Measurements from ENCODE around the gene FRMD4A. TPM values are rescaled to one million over a fixed set of nuclear protein-coding genes. Genes with fewer than 3 reads are reported as not detected.

FRMD4A gene
- total RNA-seq, 1 donor from 2014 or later: 0.64 TPM

DNA sequence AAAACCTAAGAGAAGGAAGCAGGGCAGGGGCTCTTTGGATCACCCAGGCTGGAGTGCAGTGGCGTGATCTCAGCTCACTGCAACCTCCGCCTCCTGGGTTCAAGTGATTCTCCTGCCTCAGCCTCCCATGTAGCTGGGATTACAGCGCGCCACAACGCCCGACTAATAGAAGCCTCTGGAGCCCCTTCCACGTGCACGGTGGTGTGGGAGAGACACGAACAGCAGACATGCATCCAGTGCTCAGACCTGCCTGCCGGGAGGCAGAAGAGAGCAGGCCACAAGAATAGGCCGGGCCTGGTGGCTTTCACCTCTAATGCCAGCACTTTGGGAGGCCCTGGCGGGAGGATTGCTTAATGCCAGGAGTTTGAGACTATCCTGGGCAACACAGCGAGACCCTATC lies 647.7 kb downstream of the FRMD4A start:
- Mint-ChIP-seq H3K4me1 (no peaks in the 10 kb centered on the region), H3K4me3 (no peak overlapping the region), H3K27ac (no peak overlapping the region), H3K27me3 (peaks cover 9% of the 10 kb centered on the region), H3K36me3 (ENCODE audit: low read depth) (no peaks in the 10 kb centered on the region), H3K9me3 (no peaks in the 10 kb centered on the region)
- TF ChIP-seq, protein P1, sequence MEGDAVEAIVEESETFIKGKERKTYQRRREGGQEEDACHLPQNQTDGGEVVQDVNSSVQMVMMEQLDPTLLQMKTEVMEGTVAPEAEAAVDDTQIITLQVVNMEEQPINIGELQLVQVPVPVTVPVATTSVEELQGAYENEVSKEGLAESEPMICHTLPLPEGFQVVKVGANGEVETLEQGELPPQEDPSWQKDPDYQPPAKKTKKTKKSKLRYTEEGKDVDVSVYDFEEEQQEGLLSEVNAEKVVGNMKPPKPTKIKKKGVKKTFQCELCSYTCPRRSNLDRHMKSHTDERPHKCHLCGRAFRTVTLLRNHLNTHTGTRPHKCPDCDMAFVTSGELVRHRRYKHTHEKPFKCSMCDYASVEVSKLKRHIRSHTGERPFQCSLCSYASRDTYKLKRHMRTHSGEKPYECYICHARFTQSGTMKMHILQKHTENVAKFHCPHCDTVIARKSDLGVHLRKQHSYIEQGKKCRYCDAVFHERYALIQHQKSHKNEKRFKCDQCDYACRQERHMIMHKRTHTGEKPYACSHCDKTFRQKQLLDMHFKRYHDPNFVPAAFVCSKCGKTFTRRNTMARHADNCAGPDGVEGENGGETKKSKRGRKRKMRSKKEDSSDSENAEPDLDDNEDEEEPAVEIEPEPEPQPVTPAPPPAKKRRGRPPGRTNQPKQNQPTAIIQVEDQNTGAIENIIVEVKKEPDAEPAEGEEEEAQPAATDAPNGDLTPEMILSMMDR (IDR thresholded peaks at IDR 0.05): no peak
- intact Hi-C loops (cut with micrococcal nuclease): no loop called here
- ChIA-PET POLR2A (no interaction called here), CTCF (no interaction called here)
- ATAC-seq (ENCODE audit: low read depth): no peak
- no peak for DNase-seq

DNA sequence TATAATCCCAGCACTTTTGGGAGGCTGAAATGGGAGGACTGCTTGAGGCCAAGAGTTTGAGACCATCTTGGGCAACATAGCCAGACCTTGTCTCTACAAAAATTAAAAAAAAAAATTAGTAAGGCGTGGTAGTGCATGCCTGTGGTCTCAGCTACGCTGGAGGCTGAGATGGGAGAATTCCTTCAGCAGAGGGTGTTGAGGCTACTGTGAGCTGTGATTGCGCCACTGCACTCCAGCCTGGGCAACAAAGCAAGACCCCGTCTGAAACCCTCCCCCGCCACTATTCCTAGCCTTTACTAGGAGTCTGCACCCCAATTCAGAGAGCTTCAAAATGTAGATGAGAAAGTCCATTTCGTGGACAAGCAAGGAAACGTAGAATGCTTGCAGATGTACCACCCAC lies 648.8 kb downstream of the FRMD4A start:
- no peaks in the 10 kb centered on the region for H3K36me3 Mint-ChIP-seq (ENCODE audit: low read depth)
- TF ChIP-seq, protein P1 (IDR thresholded peaks at IDR 0.05): no peak
- POLR2A ChIA-PET: no interaction called here
- DNase-seq (no peak), ATAC-seq (ENCODE audit: low read depth) (no peak)
- no peak overlapping the region for H3K27ac Mint-ChIP-seq
- intact Hi-C loops (cut with micrococcal nuclease): no loop called here
- H3K9me3 Mint-ChIP-seq: no peaks in the 10 kb centered on the region
- H3K4me1 Mint-ChIP-seq: no peaks in the 10 kb centered on the region
- CTCF ChIA-PET: no interaction called here
- H3K4me3 Mint-ChIP-seq: no peak overlapping the region
- peaks cover 10% of the 10 kb centered on the region for H3K27me3 Mint-ChIP-seq

DNA sequence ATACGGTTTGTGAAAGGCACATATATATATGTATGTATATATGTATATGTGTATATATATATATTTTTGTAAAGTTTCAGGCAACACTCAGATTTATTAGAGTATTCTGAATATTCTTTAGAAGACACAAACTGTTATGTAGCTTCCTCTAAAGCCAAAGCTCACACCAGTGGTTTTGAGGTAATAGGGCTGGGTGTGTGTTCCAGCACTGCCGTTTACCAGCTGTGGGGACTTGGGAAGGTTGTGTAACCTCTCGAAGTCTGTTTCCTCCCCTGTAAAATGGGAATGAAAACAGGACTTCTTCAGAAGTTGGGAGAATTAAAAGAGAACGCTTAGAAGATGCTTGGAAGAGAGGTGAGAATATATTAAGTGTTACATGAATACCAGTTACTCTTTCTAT lies 649.2 kb downstream of the FRMD4A start:
- H3K4me1 Mint-ChIP-seq: no peaks in the 10 kb centered on the region
- intact Hi-C loops (cut with micrococcal nuclease): no loop called here
- no peak overlapping the region for H3K4me3 Mint-ChIP-seq
- no peaks in the 10 kb centered on the region for H3K9me3 Mint-ChIP-seq
- TF ChIP-seq, protein P1 (IDR thresholded peaks at IDR 0.05): no peak
- CTCF ChIA-PET: no interaction called here
- H3K27ac Mint-ChIP-seq: no peak overlapping the region
- POLR2A ChIA-PET: no interaction called here
- H3K27me3 Mint-ChIP-seq: peaks cover 12% of the 10 kb centered on the region
- ATAC-seq (ENCODE audit: low read depth) (no peak), DNase-seq (no peak)
- no peaks in the 10 kb centered on the region for H3K36me3 Mint-ChIP-seq (ENCODE audit: low read depth)

DNA sequence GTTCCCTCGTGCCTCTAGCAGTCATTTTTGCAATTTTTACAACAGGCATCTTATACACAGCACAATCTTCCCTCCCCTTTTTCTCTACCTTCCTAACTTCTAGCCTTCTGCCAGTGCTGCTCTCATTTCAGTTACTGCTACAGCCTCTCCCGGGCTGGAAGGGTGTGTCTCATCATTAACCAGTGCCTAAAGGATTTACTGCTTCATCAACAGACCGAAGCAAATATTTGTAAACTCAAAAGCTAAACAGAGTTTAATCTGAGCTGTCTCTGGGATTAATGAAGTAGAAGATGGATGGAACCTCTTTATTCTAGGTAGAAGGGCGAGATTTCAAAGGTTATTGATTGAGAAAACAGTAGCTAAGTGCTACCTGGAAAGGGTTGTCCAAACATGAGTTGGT lies 649.6 kb downstream of the FRMD4A start:
- H3K4me1 Mint-ChIP-seq: no peaks in the 10 kb centered on the region
- intact Hi-C loops (cut with micrococcal nuclease): no loop called here
- H3K4me3 Mint-ChIP-seq: no peak overlapping the region
- H3K36me3 Mint-ChIP-seq (ENCODE audit: low read depth): no peaks in the 10 kb centered on the region
- ChIA-PET CTCF (no interaction called here), POLR2A (no interaction called here)
- H3K27ac Mint-ChIP-seq: no peak overlapping the region
- ATAC-seq (ENCODE audit: low read depth) (no peak), DNase-seq (no peak)
- H3K27me3 Mint-ChIP-seq: peaks cover 12% of the 10 kb centered on the region
- no peaks in the 10 kb centered on the region for H3K9me3 Mint-ChIP-seq
- TF ChIP-seq, protein P1 (IDR thresholded peaks at IDR 0.05): no peak

DNA sequence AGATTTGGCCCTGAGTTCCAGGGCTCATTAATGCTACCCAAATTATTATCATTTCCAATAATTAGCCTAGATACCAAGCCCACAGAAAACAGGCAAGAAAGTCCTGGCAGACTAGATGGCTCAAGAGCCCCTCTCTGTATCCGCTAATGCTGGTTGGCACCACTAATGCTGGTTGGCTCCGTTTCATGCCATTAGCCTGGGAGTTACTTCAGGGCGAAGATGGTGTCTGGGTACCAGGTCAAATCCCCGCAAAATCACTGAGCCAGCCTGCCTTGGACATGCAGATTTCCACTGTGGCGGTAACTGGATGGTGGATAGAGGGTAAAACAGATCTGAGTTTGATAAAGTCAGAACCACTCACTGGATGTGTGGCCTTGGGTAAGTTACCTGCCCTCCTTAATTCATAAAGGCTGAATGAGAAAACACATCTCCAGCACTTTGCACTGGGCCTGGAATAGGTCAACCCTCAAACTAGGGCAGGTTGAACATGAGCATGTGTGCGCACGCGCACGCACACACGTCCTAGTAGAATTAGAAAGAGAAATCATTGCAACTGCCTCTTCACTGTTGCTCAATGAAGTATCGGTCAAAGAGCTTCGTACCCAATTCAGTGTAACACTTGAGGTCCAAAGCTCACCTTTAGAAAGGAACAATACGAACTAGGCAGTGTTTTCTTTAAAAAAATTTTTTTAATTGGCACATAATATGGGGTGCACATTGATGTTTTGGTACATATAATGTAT lies 652.5 kb downstream of the FRMD4A start:
- H3K27ac Mint-ChIP-seq: no peak overlapping the region
- DNase-seq (no peak), ATAC-seq (ENCODE audit: low read depth) (no peak)
- H3K36me3 Mint-ChIP-seq (ENCODE audit: low read depth): no peaks in the 10 kb centered on the region
- ChIA-PET CTCF (no interaction called here), POLR2A (no interaction called here)
- H3K9me3 Mint-ChIP-seq: no peaks in the 10 kb centered on the region
- no peaks in the 10 kb centered on the region for H3K4me1 Mint-ChIP-seq
- TF ChIP-seq, protein P1 (IDR thresholded peaks at IDR 0.05): no peak
- no peak overlapping the region for H3K4me3 Mint-ChIP-seq
- intact Hi-C loops (cut with micrococcal nuclease): no loop called here
- peaks cover 10% of the 10 kb centered on the region for H3K27me3 Mint-ChIP-seq

Data from activated B cell treated with CpG ODN at 0.5 μM for 24 hours (primary cell).